Measurements from ENCODE around the gene NDUFA8.

DNA sequence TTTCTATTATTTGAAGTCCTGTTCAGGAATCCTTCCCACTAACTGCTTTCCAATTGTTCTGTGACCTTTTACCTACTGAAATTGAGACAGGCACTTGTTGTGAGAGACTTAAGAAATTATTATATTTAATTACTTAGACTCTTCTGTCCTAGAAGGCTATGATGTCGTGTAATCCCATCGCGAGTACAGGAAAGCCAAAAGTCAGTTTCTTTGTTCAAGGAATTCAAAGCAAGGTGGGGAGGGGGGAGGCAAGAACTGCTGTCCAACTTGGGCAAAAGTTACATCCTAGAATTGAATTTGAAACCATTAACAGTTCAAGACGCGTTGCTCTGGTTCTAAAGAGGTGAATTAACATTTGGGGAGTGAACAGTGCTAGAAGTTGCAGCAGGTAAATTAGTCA, 17.9 kb downstream of the NDUFA8 start:
- TF ChIP-seq, protein P1, sequence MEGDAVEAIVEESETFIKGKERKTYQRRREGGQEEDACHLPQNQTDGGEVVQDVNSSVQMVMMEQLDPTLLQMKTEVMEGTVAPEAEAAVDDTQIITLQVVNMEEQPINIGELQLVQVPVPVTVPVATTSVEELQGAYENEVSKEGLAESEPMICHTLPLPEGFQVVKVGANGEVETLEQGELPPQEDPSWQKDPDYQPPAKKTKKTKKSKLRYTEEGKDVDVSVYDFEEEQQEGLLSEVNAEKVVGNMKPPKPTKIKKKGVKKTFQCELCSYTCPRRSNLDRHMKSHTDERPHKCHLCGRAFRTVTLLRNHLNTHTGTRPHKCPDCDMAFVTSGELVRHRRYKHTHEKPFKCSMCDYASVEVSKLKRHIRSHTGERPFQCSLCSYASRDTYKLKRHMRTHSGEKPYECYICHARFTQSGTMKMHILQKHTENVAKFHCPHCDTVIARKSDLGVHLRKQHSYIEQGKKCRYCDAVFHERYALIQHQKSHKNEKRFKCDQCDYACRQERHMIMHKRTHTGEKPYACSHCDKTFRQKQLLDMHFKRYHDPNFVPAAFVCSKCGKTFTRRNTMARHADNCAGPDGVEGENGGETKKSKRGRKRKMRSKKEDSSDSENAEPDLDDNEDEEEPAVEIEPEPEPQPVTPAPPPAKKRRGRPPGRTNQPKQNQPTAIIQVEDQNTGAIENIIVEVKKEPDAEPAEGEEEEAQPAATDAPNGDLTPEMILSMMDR (conservative IDR thresholded peaks at IDR 0.05; ENCODE audit: low read depth, low read length): no peak
- TF ChIP-seq POLR2A (IDR thresholded peaks at IDR 0.05; ENCODE audit: low read depth, low read length) (no peak), RFX5 (IDR thresholded peaks at IDR 0.05; ENCODE audit: low read depth, low read length) (no peak), MXI1 (IDR thresholded peaks at IDR 0.05; ENCODE audit: borderline replicate concordance, low read depth, low read length) (no peak), SMC3 (IDR thresholded peaks at IDR 0.05; ENCODE audit: low read depth, low read length) (no peak), CEBPB (IDR thresholded peaks at IDR 0.05; ENCODE audit: low read depth, low read length) (no peak), BHLHE40 (IDR thresholded peaks at IDR 0.05; ENCODE audit: low read depth, low read length) (no peak), RCOR1 (IDR thresholded peaks at IDR 0.05; ENCODE audit: insufficient replicate concordance, low read length) (no peak), RAD21 (IDR thresholded peaks at IDR 0.05; ENCODE audit: low read length) (no peak)
- TF ChIP-seq, protein P2, sequence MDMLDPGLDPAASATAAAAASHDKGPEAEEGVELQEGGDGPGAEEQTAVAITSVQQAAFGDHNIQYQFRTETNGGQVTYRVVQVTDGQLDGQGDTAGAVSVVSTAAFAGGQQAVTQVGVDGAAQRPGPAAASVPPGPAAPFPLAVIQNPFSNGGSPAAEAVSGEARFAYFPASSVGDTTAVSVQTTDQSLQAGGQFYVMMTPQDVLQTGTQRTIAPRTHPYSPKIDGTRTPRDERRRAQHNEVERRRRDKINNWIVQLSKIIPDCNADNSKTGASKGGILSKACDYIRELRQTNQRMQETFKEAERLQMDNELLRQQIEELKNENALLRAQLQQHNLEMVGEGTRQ (IDR thresholded peaks at IDR 0.05; ENCODE audit: low read depth, low read length): no peak

Data from IMR-90 (cell line).